HEK293 (cell line): ENCODE data around the gene RNPEP.

ENCODE experiments used
- TCF7L2 ChIP-seq: IDR thresholded peaks from 2 replicates; pipeline ENCODE4 v1.6.1; 2011; ENCODE audit warnings: low read depth, mild to moderate bottlenecking, inconsistent platforms, low read length, moderate library complexity, borderline replicate concordance
- YY1 ChIP-seq: fragments of 450-650 bp; formaldehyde crosslinking; IDR thresholded peaks from 2 replicates; pipeline ENCODE4 v1.5.1; 2018; ENCODE audit warnings: missing biosample characterization, missing genetic modification characterization
- ZNF175 ChIP-seq: fragments of 450-650 bp; formaldehyde crosslinking; IDR thresholded peaks from 2 replicates; pipeline ENCODE4 v1.5.1; 2016; ENCODE audit warnings: missing biosample characterization, missing genetic modification characterization
- ZNF239 ChIP-seq: fragments of 450-650 bp; formaldehyde crosslinking; IDR thresholded peaks from 2 replicates; pipeline ENCODE4 v1.5.1; 2016; ENCODE audit warnings: missing biosample characterization, missing genetic modification characterization
- ZNF24 ChIP-seq: fragments of 450-650 bp; formaldehyde crosslinking; IDR thresholded peaks from 2 replicates; pipeline ENCODE4 v1.5.1; 2016; ENCODE audit warnings: missing biosample characterization, missing genetic modification characterization
- ZNF302 ChIP-seq: fragments of 450-650 bp; formaldehyde crosslinking; IDR thresholded peaks from 2 replicates; pipeline ENCODE4 v1.5.1; 2016; ENCODE audit warnings: missing biosample characterization, missing genetic modification characterization, low read depth
- ZNF311 ChIP-seq: fragments of 450-650 bp; formaldehyde crosslinking; IDR thresholded peaks from 2 replicates; pipeline ENCODE4 v1.5.1; 2017; ENCODE audit warnings: missing biosample characterization, missing genetic modification characterization, borderline replicate concordance
- ZNF596 ChIP-seq: fragments of 450-650 bp; IDR thresholded peaks from 2 replicates; pipeline ENCODE4 v1.5.0; 2018; ENCODE audit warnings: missing biosample characterization, mild to moderate bottlenecking, missing genetic modification characterization, moderate library complexity
- TF ChIP-seq, protein P1 (sequence below): fragments of 450-650 bp; formaldehyde crosslinking; IDR thresholded peaks from 2 replicates; pipeline ENCODE4 v1.5.1; 2016; ENCODE audit warnings: missing biosample characterization, missing genetic modification characterization
- TF ChIP-seq, protein P2 (sequence below): sonication (generic); formaldehyde crosslinking; IDR thresholded peaks from 2 replicates; pipeline ENCODE4 v1.8.1; 2022; ENCODE audit warnings: mild to moderate bottlenecking, moderate library complexity, missing genetic modification reagents

DNA sequence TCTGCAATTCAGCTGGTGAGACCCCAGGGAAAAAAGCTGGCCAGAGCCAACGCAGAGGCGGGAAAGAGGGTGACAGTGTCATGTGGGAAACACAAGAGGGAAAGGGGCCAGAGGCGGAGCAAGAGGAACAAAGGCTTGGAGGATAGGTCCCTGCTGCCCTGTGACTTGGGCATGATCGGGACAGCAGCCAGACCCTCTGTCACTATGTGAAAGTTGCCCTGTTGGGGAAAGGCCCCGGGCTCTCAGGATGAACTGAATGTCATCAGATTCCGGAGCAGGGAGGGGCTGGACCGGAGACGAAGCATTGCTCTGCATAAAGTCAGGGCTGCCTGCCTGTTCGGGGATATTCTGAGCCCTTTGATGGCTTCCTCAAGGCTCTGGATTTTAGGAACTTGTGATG lies 22.3 kb downstream of the RNPEP start:
- TF ChIP-seq ZNF239 (tag by site-specific recombination) (no peak), ZNF596 (tag by site-specific recombination) (no peak), ZNF175 (no peak), ZNF302 (tag by site-specific recombination) (no peak), YY1 (no peak), ZNF311 (tag by site-specific recombination) (no peak), TCF7L2 (no peak), ZNF24 (tag by site-specific recombination) (no peak)
- TF ChIP-seq, protein P1, sequence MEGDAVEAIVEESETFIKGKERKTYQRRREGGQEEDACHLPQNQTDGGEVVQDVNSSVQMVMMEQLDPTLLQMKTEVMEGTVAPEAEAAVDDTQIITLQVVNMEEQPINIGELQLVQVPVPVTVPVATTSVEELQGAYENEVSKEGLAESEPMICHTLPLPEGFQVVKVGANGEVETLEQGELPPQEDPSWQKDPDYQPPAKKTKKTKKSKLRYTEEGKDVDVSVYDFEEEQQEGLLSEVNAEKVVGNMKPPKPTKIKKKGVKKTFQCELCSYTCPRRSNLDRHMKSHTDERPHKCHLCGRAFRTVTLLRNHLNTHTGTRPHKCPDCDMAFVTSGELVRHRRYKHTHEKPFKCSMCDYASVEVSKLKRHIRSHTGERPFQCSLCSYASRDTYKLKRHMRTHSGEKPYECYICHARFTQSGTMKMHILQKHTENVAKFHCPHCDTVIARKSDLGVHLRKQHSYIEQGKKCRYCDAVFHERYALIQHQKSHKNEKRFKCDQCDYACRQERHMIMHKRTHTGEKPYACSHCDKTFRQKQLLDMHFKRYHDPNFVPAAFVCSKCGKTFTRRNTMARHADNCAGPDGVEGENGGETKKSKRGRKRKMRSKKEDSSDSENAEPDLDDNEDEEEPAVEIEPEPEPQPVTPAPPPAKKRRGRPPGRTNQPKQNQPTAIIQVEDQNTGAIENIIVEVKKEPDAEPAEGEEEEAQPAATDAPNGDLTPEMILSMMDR (tag by site-specific recombination), result no peak
- TF ChIP-seq, protein P2, sequence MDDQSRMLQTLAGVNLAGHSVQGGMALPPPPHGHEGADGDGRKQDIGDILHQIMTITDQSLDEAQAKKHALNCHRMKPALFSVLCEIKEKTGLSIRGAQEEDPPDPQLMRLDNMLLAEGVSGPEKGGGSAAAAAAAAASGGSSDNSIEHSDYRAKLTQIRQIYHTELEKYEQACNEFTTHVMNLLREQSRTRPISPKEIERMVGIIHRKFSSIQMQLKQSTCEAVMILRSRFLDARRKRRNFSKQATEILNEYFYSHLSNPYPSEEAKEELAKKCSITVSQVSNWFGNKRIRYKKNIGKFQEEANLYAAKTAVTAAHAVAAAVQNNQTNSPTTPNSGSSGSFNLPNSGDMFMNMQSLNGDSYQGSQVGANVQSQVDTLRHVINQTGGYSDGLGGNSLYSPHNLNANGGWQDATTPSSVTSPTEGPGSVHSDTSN (CRISPR knock-in tag), result no peak
